Mesothelial cell of epicardium (in vitro differentiated cells): ENCODE data around the gene CCND1. TPM values are rescaled to one million over a fixed set of nuclear protein-coding genes. Genes with fewer than 3 reads are reported as not detected.
"Not testable (repeated sequence)": the region's sequence is repeated elsewhere in the genome, so short reads cannot be mapped to it uniquely, and the experiment has no call there.

Experiments
- DNase-seq, 2 experiments: peaks; one replicate each; pipeline ENCODE4 v3.0.0; 2021; ENCODE audit warnings: low spot score in 2 of 2; ENCODE audit not compliant: unreplicated experiment in 2 of 2
- H3K27ac Mint-ChIP-seq: 2 replicates; pipeline ENCODE4 v1.8.0; 2021; ENCODE audit warnings: mixed read lengths
- H3K27me3 Mint-ChIP-seq: 2 replicates; pipeline ENCODE4 v1.8.0; 2021; ENCODE audit warnings: low read depth, mixed read lengths
- H3K36me3 Mint-ChIP-seq: 2 replicates; pipeline ENCODE4 v1.8.0; 2021; ENCODE audit warnings: mixed read lengths
- H3K4me1 Mint-ChIP-seq: 2 replicates; pipeline ENCODE4 v1.8.0; 2021; ENCODE audit warnings: mixed read lengths
- H3K4me3 Mint-ChIP-seq: 2 replicates; pipeline ENCODE4 v1.8.0; 2021; ENCODE audit warnings: mild to moderate bottlenecking, moderate library complexity, mixed read lengths
- H3K9me3 Mint-ChIP-seq: 2 replicates; pipeline ENCODE4 v1.8.0; 2021; ENCODE audit warnings: mixed read lengths
- CTCF ChIP-seq: fragments of 200-600 bp; sonication (generic); IDR thresholded peaks from one replicate; pipeline ENCODE4 v1.5.0; 2021; ENCODE audit warnings: antibody characterized with exemption; ENCODE audit not compliant: unreplicated experiment
- total RNA-seq: library from RNA; stranded (reverse); gene quantifications from 3 replicates; pipeline ENCODE4 v1.2.1, GENCODE V29; 2021

Gene CCND1
- total RNA-seq, 1 donor from 2014 or later, result 224 TPM

- H3K27ac Mint-ChIP-seq, result no peak overlapping the region
- H3K9me3 Mint-ChIP-seq, result peaks cover 12% of the 10 kb centered on the region
- H3K27me3 Mint-ChIP-seq, result peaks cover 5% of the 10 kb centered on the region
- no peak overlapping the region for H3K4me3 Mint-ChIP-seq
- H3K4me1 Mint-ChIP-seq, result peaks cover 6% of the 10 kb centered on the region
- TF ChIP-seq CTCF, result no peak
- peaks cover 3% of the 10 kb centered on the region for H3K36me3 Mint-ChIP-seq
- no peak for DNase-seq
Observed at GRCh38 chr11:69689484-69690319, 48.7 kb downstream of the CCND1 start.

- Mint-ChIP-seq H3K36me3 (peaks cover 3% of the 10 kb centered on the region), H3K27ac (no peak overlapping the region), H3K4me3 (no peak overlapping the region), H3K27me3 (peaks cover 8% of the 10 kb centered on the region), H3K4me1 (peaks cover 3% of the 10 kb centered on the region), H3K9me3 (peaks cover 12% of the 10 kb centered on the region)
- TF ChIP-seq CTCF, result no peak
- DNase-seq, result no peak
Observed at GRCh38 chr11:69691463-69691862, 50.5 kb downstream of the CCND1 start.

GRCh38 chr11:69692422-69692821 lies 51.5 kb downstream of the CCND1 start:
- Mint-ChIP-seq H3K36me3 (peaks cover 3% of the 10 kb centered on the region), H3K9me3 (peaks cover 12% of the 10 kb centered on the region), H3K27me3 (peaks cover 12% of the 10 kb centered on the region), H3K4me3 (no peak overlapping the region), H3K27ac (no peak overlapping the region), H3K4me1 (peaks cover 5% of the 10 kb centered on the region)
- no peak for TF ChIP-seq CTCF
- no peak for DNase-seq

GRCh38 chr11:69694781-69695180 lies 53.8 kb downstream of the CCND1 start:
- Mint-ChIP-seq H3K36me3 (peaks cover 3% of the 10 kb centered on the region), H3K4me3 (no peak overlapping the region), H3K27ac (no peak overlapping the region), H3K9me3 (peaks cover 12% of the 10 kb centered on the region), H3K27me3 (peaks cover 23% of the 10 kb centered on the region), H3K4me1 (peaks cover 2% of the 10 kb centered on the region)
- DNase-seq, result no peak
- no peak for TF ChIP-seq CTCF

GRCh38 chr11:69695581-69695980 lies 54.6 kb downstream of the CCND1 start:
- H3K36me3 Mint-ChIP-seq, result peaks cover 3% of the 10 kb centered on the region
- TF ChIP-seq CTCF, result no peak
- H3K27ac Mint-ChIP-seq, result no peak overlapping the region
- no peak overlapping the region for H3K4me3 Mint-ChIP-seq
- H3K27me3 Mint-ChIP-seq, result peaks cover 29% of the 10 kb centered on the region
- H3K4me1 Mint-ChIP-seq, result peaks cover 6% of the 10 kb centered on the region
- DNase-seq, result no peak
- peaks cover 12% of the 10 kb centered on the region for H3K9me3 Mint-ChIP-seq

GRCh38 chr11:69695995-69696394 lies 55.0 kb downstream of the CCND1 start:
- not testable (repeated sequence) for H3K36me3 Mint-ChIP-seq, DNase-seq, H3K4me3 Mint-ChIP-seq, H3K27ac Mint-ChIP-seq
- Mint-ChIP-seq H3K4me1 (peaks cover 10% of the 10 kb centered on the region), H3K27me3 (peaks cover 33% of the 10 kb centered on the region), H3K9me3 (peaks cover 12% of the 10 kb centered on the region)
